CD8-positive, alpha-beta memory T cell (primary cell): ENCODE results near the gene GUCD1. TPM values are rescaled to one million over a fixed set of nuclear protein-coding genes. Genes with fewer than 3 reads are reported as not detected.

Source experiments
- CTCF ChIA-PET: fragments of 350-600 bp; sonication (Branson Sonifier 250); formaldehyde crosslinking; loops from one replicate; lab custom pipeline; 2021; ENCODE audit warnings: antibody characterized with exemption; lab: Charles Lee
- POLR2A ChIA-PET: fragments of 350-600 bp; sonication (Branson Sonifier 250); formaldehyde crosslinking; loops from one replicate; lab custom pipeline; 2021; ENCODE audit warnings: antibody characterized with exemption; lab: Charles Lee
- DNase-seq, 5 donors: peaks; one replicate each; pipeline versions ENCODE4 v3.0.0 to v3.0.0-alpha.2; 2020 to 2022; ENCODE audit warnings: mixed read lengths in 1 of 5
- H3K27ac ChIP-seq: one replicate; pipeline ENCODE4 v1.7.0; 2013; ENCODE audit warnings: low read depth, mild to moderate bottlenecking, low read length, moderate library complexity
- H3K27me3 ChIP-seq: 2 replicates; pipeline ENCODE4 v1.7.0; 2013; ENCODE audit warnings: low read length, mild to moderate bottlenecking; ENCODE audit not compliant: insufficient read depth, poor library complexity, severe bottlenecking
- H3K36me3 ChIP-seq: 2 replicates; pipeline ENCODE4 v1.7.0; 2013; ENCODE audit warnings: mild to moderate bottlenecking, low read length, moderate library complexity; ENCODE audit not compliant: insufficient read depth
- H3K4me1 ChIP-seq: 2 replicates; pipeline ENCODE4 v1.7.0; 2013; ENCODE audit warnings: mild to moderate bottlenecking, low read length, moderate library complexity; ENCODE audit not compliant: insufficient read depth
- H3K4me3 ChIP-seq: 2 replicates; pipeline ENCODE4 v1.7.0; 2013; ENCODE audit warnings: mild to moderate bottlenecking, low read length
- H3K9me3 ChIP-seq: 2 replicates; pipeline ENCODE4 v1.7.0; 2013; ENCODE audit warnings: mild to moderate bottlenecking, low read length
- H3K27ac Mint-ChIP-seq, 8 donors: one replicate each; pipeline ENCODE4 v1.8.0; 2020 to 2021; ENCODE audit warnings: mixed read lengths in 8 of 8, mild to moderate bottlenecking in 6 of 8, inconsistent platforms in 3 of 8, moderate library complexity in 3 of 8
- H3K27me3 Mint-ChIP-seq, 2 donors: one replicate each; pipeline ENCODE4 v1.8.0; 2020 to 2021; ENCODE audit warnings: mixed read lengths in 2 of 2, mild to moderate bottlenecking in 1 of 2, moderate library complexity in 1 of 2
- H3K36me3 Mint-ChIP-seq, 3 donors: one replicate each; pipeline ENCODE4 v1.8.0; 2020 to 2021; ENCODE audit warnings: mixed read lengths in 3 of 3, inconsistent platforms in 1 of 3, mild to moderate bottlenecking in 1 of 3
- H3K4me1 Mint-ChIP-seq, 3 donors: one replicate each; pipeline ENCODE4 v1.8.0; 2020 to 2021; ENCODE audit warnings: mixed read lengths in 3 of 3, inconsistent platforms in 1 of 3, mild to moderate bottlenecking in 1 of 3
- H3K4me3 Mint-ChIP-seq, 7 donors: one replicate each; pipeline ENCODE4 v1.8.0; 2020 to 2021; ENCODE audit warnings: mixed read lengths in 7 of 7, mild to moderate bottlenecking in 6 of 7, moderate library complexity in 4 of 7, inconsistent platforms in 2 of 7
- H3K9me3 Mint-ChIP-seq, 5 donors: one replicate each; pipeline ENCODE4 v1.8.0; 2020 to 2022; ENCODE audit warnings: mixed read lengths in 5 of 5, mild to moderate bottlenecking in 3 of 5, moderate library complexity in 2 of 5, inconsistent platforms in 1 of 5
- polyA plus RNA-seq: library from polyadenylated mRNA; unstranded; fragments of 300-500 nt; fragmentation: Illumina TruSeq; gene quantifications from one replicate; pipeline ENCODE4 v1.2.3, GENCODE V29; 2021
- total RNA-seq, 2 experiments: library from RNA; stranded (reverse); gene quantifications; one replicate each; pipeline ENCODE4 v1.2.3, GENCODE V29; 2021

The GUCD1 gene
- total and polyA plus RNA-seq, 3 experiments from 2014 or later, result 50.8 to 123 (median 115) TPM

DNA sequence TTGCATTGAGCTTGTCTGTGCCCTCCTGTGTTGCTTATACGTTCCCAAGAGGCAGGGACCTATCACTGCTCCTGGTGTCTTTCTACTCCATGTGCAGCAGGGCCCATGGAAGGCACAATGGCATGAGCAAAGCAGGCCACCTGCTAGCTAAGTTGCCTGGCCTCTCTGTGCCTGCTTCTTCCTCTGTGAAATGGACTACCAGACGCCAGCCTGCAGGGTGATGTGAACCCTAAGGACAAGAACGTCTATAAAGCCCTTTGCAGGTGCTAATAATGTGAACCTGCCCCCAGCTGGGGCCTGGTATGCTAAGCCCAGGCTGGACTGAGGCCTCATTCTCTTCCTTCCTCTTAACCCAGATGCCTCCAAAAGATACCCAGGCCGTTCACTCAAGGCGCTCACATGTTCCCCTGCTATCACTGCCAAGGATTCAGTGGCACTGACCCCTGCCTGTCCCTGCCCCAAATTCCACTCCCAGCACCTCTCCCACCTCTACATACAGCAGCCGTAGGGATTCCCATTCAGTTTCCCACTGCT is 4.0 kb downstream of the GUCD1 start:
- Mint-ChIP-seq H3K9me3 (no peaks in the 10 kb centered on the region), H3K36me3 (peaks cover 0 to 68% (median 12%) of the 10 kb centered on the region in 3 donors), H3K4me3 (peak overlapping the region in 2 of 7 donors; percentile 12 to 26), H3K4me1 (peaks cover 34 to 52% (median 40%) of the 10 kb centered on the region in 3 donors), H3K27ac (peak overlapping the region in 5 of 8 donors; percentile 52 to 90 (median 53)), H3K27me3 (no peaks in the 10 kb centered on the region)
- CTCF ChIA-PET, result interaction anchor here (0.6 kb wide), 1 partner anchor 71 kb away, joined by 3 read pairs; no protein-coding TSS in a partner anchor
- POLR2A ChIA-PET, result no interaction called here
- Histone ChIP-seq H3K9me3 (no peaks in the 10 kb centered on the region), H3K4me3 (no peak overlapping the region), H3K27ac (peak overlapping the region; percentile 31), H3K4me1 (peaks cover 16% of the 10 kb centered on the region), H3K27me3 (no peaks in the 10 kb centered on the region), H3K36me3 (peaks cover 19% of the 10 kb centered on the region)
- no peak for DNase-seq

DNA sequence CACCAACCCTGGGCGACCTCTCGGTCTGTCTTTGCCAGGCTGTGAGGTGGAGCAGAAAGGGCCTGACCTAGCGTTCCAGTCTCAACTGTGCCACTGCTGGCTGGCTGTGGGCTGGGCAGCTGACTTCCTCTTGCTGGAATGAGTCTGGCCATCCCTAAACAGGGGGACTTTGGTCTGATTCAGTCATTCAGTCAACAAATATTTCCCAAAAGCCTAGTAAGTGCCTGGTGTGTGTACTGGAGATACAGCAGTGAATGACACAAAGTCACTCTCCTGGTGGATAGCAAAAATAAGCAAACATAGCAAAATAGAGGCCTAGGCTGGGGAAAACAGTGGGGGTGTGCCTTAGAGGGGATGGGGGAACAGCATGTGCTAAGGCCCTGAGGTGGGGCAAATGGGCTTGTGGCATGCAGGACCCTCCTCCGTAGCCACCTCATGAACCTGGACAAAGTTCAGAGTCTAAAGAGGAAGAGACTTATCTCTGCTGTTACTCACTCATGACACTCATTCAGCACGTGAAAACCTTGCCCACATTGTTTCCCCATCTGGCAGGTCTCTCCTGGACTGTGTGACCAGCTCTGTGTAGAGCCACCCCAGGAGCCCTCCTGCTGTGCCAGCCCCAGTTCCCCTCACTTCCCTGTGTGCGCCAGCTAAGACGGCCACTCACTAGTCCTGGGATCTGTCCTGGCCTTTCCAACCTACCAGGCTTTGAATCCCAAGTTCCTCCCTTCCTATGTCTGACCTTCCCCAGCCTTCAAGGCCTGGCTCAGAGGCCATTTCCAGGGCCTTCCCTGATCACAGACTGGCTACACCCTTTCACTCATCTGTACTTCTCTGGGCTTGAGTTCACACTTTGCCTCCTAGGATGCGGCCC is 4.7 kb downstream of the GUCD1 start:
- Mint-ChIP-seq H3K4me3 (no peak overlapping the region), H3K36me3 (peaks cover 0 to 65% (median 12%) of the 10 kb centered on the region in 3 donors), H3K27ac (peak overlapping the region in 4 of 8 donors; percentile 52 to 90 (median 55)), H3K9me3 (no peaks in the 10 kb centered on the region), H3K4me1 (peaks cover 30 to 48% (median 36%) of the 10 kb centered on the region in 3 donors), H3K27me3 (no peaks in the 10 kb centered on the region)
- Histone ChIP-seq H3K27ac (no peak overlapping the region), H3K4me3 (no peak overlapping the region), H3K9me3 (no peaks in the 10 kb centered on the region), H3K36me3 (peaks cover 19% of the 10 kb centered on the region), H3K27me3 (no peaks in the 10 kb centered on the region), H3K4me1 (peaks cover 16% of the 10 kb centered on the region)
- ChIA-PET CTCF (interaction anchor here (0.6 kb wide), 1 partner anchor 70 kb away, joined by 3 read pairs; no protein-coding TSS in a partner anchor), POLR2A (no interaction called here)
- DNase-seq, result no peak

- Histone ChIP-seq H3K9me3 (no peaks in the 10 kb centered on the region), H3K36me3 (peaks cover 19% of the 10 kb centered on the region), H3K4me1 (peaks cover 9% of the 10 kb centered on the region), H3K4me3 (no peak overlapping the region), H3K27ac (no peak overlapping the region), H3K27me3 (no peaks in the 10 kb centered on the region)
- Mint-ChIP-seq H3K4me3 (no peak overlapping the region), H3K9me3 (no peaks in the 10 kb centered on the region), H3K4me1 (peaks cover 23 to 39% (median 29%) of the 10 kb centered on the region in 3 donors), H3K36me3 (peaks cover 0 to 73% (median 12%) of the 10 kb centered on the region in 3 donors), H3K27me3 (no peaks in the 10 kb centered on the region), H3K27ac (peak overlapping the region in 2 of 8 donors; percentile 11 to 42)
- ChIA-PET POLR2A (no interaction called here), CTCF (no interaction called here)
- no peak for DNase-seq
These were observed 6.1 kb downstream of the GUCD1 start for GRCh38 chr22:24548812-24549211.

DNA sequence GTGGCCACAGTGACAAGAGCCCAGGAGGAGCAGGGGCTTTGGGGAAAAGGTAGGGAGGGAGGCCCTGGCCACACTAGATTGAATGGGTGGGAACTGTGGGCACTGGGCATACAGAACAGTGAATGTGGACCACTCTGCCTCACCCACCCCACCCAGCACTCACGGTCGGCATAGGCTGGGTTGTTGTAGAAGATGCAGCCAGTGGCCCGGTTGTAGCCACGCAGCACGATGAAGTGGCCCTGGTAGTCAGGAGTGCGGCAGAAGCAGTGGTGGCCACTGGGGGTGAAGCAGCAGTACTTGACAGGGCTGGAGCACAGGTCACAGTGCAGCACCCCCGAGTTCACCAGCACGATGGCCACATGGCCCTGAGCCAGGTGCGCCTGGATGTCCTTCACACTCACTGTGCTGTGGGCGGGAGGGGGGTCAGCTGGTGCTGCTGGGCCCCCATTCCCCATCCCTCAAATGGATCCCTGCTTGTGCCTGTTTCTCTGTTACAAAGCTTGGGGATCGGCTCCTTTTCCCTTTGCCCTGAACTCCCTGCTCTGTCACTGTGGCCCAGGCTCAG is 11.2 kb downstream of the GUCD1 start:
- H3K27ac Mint-ChIP-seq, result no peak overlapping the region
- no peaks in the 10 kb centered on the region for H3K27me3 ChIP-seq
- peaks cover 46% of the 10 kb centered on the region for H3K36me3 ChIP-seq
- no peak overlapping the region for H3K4me3 Mint-ChIP-seq
- POLR2A ChIA-PET, result no interaction called here
- H3K27ac ChIP-seq, result no peak overlapping the region
- H3K4me1 ChIP-seq, result no peaks in the 10 kb centered on the region
- no peak for DNase-seq
- no peaks in the 10 kb centered on the region for H3K9me3 Mint-ChIP-seq
- peaks cover 0 to 90% (median 15%) of the 10 kb centered on the region in 3 donors for H3K36me3 Mint-ChIP-seq
- H3K4me1 Mint-ChIP-seq, result peaks cover 0 to 2% (median 0%) of the 10 kb centered on the region in 3 donors
- H3K27me3 Mint-ChIP-seq, result no peaks in the 10 kb centered on the region
- H3K4me3 ChIP-seq, result no peak overlapping the region
- CTCF ChIA-PET, result no interaction called here
- H3K9me3 ChIP-seq, result no peaks in the 10 kb centered on the region

DNA sequence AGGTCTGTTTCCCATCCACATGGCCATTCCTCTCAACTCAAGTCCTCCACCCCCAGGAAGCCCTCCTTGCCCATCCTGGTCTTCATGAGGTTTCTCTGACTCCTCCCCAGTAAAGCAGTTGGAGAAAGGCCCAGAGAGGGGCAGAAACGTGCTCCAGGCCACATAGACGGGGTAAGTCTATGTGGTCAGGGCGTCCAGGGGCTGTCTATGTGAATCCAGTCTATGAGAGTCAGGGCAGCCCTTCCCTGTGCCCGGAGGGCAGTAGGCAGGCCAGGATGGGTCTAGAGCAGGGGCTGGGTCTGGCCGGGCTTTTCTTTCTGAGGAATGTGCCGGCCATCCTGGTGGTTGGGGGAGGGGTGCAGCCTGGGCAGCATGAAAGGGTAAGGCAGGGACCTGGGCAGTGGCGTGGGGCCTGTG is 11.7 kb downstream of the GUCD1 start:
- no peaks in the 10 kb centered on the region for H3K9me3 Mint-ChIP-seq
- no peak for DNase-seq
- no peak overlapping the region for H3K27ac Mint-ChIP-seq
- Histone ChIP-seq H3K4me3 (no peak overlapping the region), H3K36me3 (peaks cover 46% of the 10 kb centered on the region), H3K9me3 (no peaks in the 10 kb centered on the region), H3K4me1 (no peaks in the 10 kb centered on the region), H3K27ac (no peak overlapping the region), H3K27me3 (no peaks in the 10 kb centered on the region)
- H3K36me3 Mint-ChIP-seq, result peaks cover 0 to 84% (median 15%) of the 10 kb centered on the region in 3 donors
- ChIA-PET POLR2A (no interaction called here), CTCF (interaction anchor here (1.2 kb wide), 1 partner anchor 108 kb away, joined by 3 read pairs; no protein-coding TSS in a partner anchor)
- no peaks in the 10 kb centered on the region for H3K4me1 Mint-ChIP-seq
- no peaks in the 10 kb centered on the region for H3K27me3 Mint-ChIP-seq
- no peak overlapping the region for H3K4me3 Mint-ChIP-seq

GRCh38 chr22:24542641-24543040 is 12.3 kb downstream of the GUCD1 start:
- Histone ChIP-seq H3K4me1 (no peaks in the 10 kb centered on the region), H3K4me3 (no peak overlapping the region), H3K36me3 (peaks cover 42% of the 10 kb centered on the region), H3K27ac (no peak overlapping the region), H3K9me3 (no peaks in the 10 kb centered on the region), H3K27me3 (no peaks in the 10 kb centered on the region)
- no peaks in the 10 kb centered on the region for H3K4me1 Mint-ChIP-seq
- no peak overlapping the region for H3K27ac Mint-ChIP-seq
- H3K36me3 Mint-ChIP-seq, result peaks cover 0 to 79% (median 14%) of the 10 kb centered on the region in 3 donors
- no peak overlapping the region for H3K4me3 Mint-ChIP-seq
- no peaks in the 10 kb centered on the region for H3K9me3 Mint-ChIP-seq
- CTCF ChIA-PET, result interaction anchor here (1.2 kb wide), 1 partner anchor 107 kb away, joined by 3 read pairs; no protein-coding TSS in a partner anchor
- H3K27me3 Mint-ChIP-seq, result no peaks in the 10 kb centered on the region
- no peak for DNase-seq
- POLR2A ChIA-PET, result no interaction called here

- no peaks in the 10 kb centered on the region for H3K4me1 Mint-ChIP-seq
- H3K27ac ChIP-seq, result no peak overlapping the region
- H3K27me3 ChIP-seq, result no peaks in the 10 kb centered on the region
- DNase-seq, result no peak
- no peak overlapping the region for H3K4me3 ChIP-seq
- H3K27ac Mint-ChIP-seq, result peak overlapping the region in 2 of 8 donors; percentile 21 to 32
- H3K9me3 Mint-ChIP-seq, result no peaks in the 10 kb centered on the region
- no peaks in the 10 kb centered on the region for H3K9me3 ChIP-seq
- peaks cover 35% of the 10 kb centered on the region for H3K36me3 ChIP-seq
- H3K4me1 ChIP-seq, result no peaks in the 10 kb centered on the region
- no peaks in the 10 kb centered on the region for H3K27me3 Mint-ChIP-seq
- H3K4me3 Mint-ChIP-seq, result no peak overlapping the region
- POLR2A ChIA-PET, result no interaction called here
- CTCF ChIA-PET, result interaction anchor here (1.2 to 1.5 kb wide), 2 partner anchors 10 to 107 kb away, joined by 3 read pairs; no protein-coding TSS in a partner anchor
- H3K36me3 Mint-ChIP-seq, result peaks cover 0 to 71% (median 10%) of the 10 kb centered on the region in 3 donors
These were observed 13.0 kb downstream of the GUCD1 start for GRCh38 chr22:24541681-24542515.
